K562 (cell line): ENCODE measurements around the gene FBRS. TPM values are rescaled to one million over a fixed set of nuclear protein-coding genes. Genes with fewer than 3 reads are reported as not detected.
A peak's percentile ranks its signal among the peaks of the same experiment; 100 is the strongest.

Experiments
- CBX1 ChIP-seq: sonication (generic); IDR thresholded peaks from 2 replicates; pipeline ENCODE4 v1.6.1; 2016; ENCODE audit warnings: antibody characterized with exemption, low read depth, mild to moderate bottlenecking
- CTBP1 ChIP-seq: fragments of 450-650 bp; IDR thresholded peaks from 2 replicates; pipeline ENCODE4 v1.6.1; 2016; ENCODE audit warnings: borderline replicate concordance
- E2F3 ChIP-seq: fragments of 250-450 bp; sonication (Bioruptor Pico); IDR thresholded peaks from 2 replicates; pipeline ENCODE4 v1.4.0; 2020; ENCODE audit warnings: mild to moderate bottlenecking
- ELF2 ChIP-seq: fragments of 250-450 bp; sonication (Bioruptor Pico); IDR thresholded peaks from 2 replicates; pipeline ENCODE4 v1.5.0; 2021; ENCODE audit warnings: mild to moderate bottlenecking
- EP300 ChIP-seq: IDR thresholded peaks from 2 replicates; pipeline ENCODE4 v1.6.1; 2012; ENCODE audit warnings: low read length, improper control_type of control experiment
- ESRRA ChIP-seq: fragments of 450-650 bp; IDR thresholded peaks from 2 replicates; pipeline ENCODE4 v1.6.1; 2014; ENCODE audit warnings: low read depth, mild to moderate bottlenecking, moderate library complexity, borderline replicate concordance
- FOS ChIP-seq: IDR thresholded peaks from 3 replicates; pipeline ENCODE4 v1.6.1; 2011; ENCODE audit not compliant: insufficient read length; ENCODE audit errors: extremely low read depth
- FOSL1 ChIP-seq: fragments of 200-800 bp; sonication (Bioruptor generic); conservative IDR thresholded peaks from 2 replicates; pipeline ENCODE4 v1.6.1; 2016; ENCODE audit warnings: missing genetic modification characterization, missing compliant biosample characterization
- HCFC1 ChIP-seq: IDR thresholded peaks from 2 replicates; pipeline ENCODE4 v1.6.1; 2012; ENCODE audit warnings: low read depth, low read length, improper control_type of control experiment
- HDAC1 ChIP-seq, 2 experiments: fragments of 450-650 bp; IDR thresholded peaks; 2 replicates each; pipeline ENCODE4 v1.6.1; 2016 to 2017; ENCODE audit warnings: inconsistent platforms in 1 of 2, mild to moderate bottlenecking in 1 of 2, moderate library complexity in 1 of 2
- HDAC3 ChIP-seq: fragments of 450-650 bp; IDR thresholded peaks from 2 replicates; pipeline ENCODE4 v1.6.1; 2018; ENCODE audit warnings: borderline replicate concordance, mild to moderate bottlenecking, moderate library complexity; ENCODE audit not compliant: partially characterized antibody
- HMG20B ChIP-seq: fragments of 250-450 bp; sonication (Bioruptor Pico); IDR thresholded peaks from 2 replicates; pipeline ENCODE4 v1.5.0; 2021; ENCODE audit warnings: mild to moderate bottlenecking
- KLF10 ChIP-seq: fragments of 250-450 bp; sonication (Bioruptor Pico); IDR thresholded peaks from 2 replicates; pipeline ENCODE4 v1.6.1; 2021; ENCODE audit warnings: matching md5 sums
- NR2C1 ChIP-seq, 2 experiments: fragments of 450-650 bp; IDR thresholded peaks; 2 replicates each; pipeline ENCODE4 v1.6.1; 2017; ENCODE audit warnings: mild to moderate bottlenecking in 2 of 2, antibody characterized with exemption in 1 of 2, inconsistent platforms in 1 of 2, missing compliant biosample characterization in 1 of 2, missing genetic modification characterization in 1 of 2
- RBM14 ChIP-seq: fragments of 200-400 bp; formaldehyde crosslinking; IDR thresholded peaks from 2 replicates; pipeline ENCODE4 v1.6.1; 2018; ENCODE audit warnings: low read depth, mild to moderate bottlenecking, low read length, moderate library complexity, borderline replicate concordance; ENCODE audit not compliant: insufficient read depth
- RHOXF2B ChIP-seq: fragments of 250-450 bp; sonication (Bioruptor Pico); conservative IDR thresholded peaks from 2 replicates; pipeline ENCODE4 v1.5.1; 2021
- SIN3B ChIP-seq: fragments of 450-650 bp; IDR thresholded peaks from 2 replicates; pipeline ENCODE4 v1.6.1; 2017; ENCODE audit warnings: low read depth, mild to moderate bottlenecking, moderate library complexity
- WHSC1 ChIP-seq: IDR thresholded peaks from one replicate; pipeline ENCODE4 v1.6.1; 2012; ENCODE audit warnings: low read length, control low read depth, inconsistent platforms
- ZBED1 ChIP-seq: IDR thresholded peaks from 2 replicates; pipeline ENCODE4 v1.6.1; 2014
- ZNF3 ChIP-seq: fragments of 250-450 bp; sonication (Bioruptor Pico); IDR thresholded peaks from 2 replicates; pipeline ENCODE4 v1.5.0; 2021; ENCODE audit warnings: mild to moderate bottlenecking, moderate library complexity
- ZNF431 ChIP-seq: sonication (generic); formaldehyde crosslinking; IDR thresholded peaks from 2 replicates; pipeline ENCODE4 v1.8.0; 2022; ENCODE audit warnings: mild to moderate bottlenecking, missing genetic modification reagents
- ZNF436 ChIP-seq: fragments of 250-450, 450-650 bp; sonication (Bioruptor Pico); formaldehyde crosslinking; IDR thresholded peaks from 2 replicates; pipeline ENCODE4 v1.7.0; 2020; ENCODE audit warnings: mild to moderate bottlenecking
- ZNF586 ChIP-seq: fragments of 450-650 bp; formaldehyde crosslinking; conservative IDR thresholded peaks from 2 replicates; pipeline ENCODE4 v1.4.0; 2020; ENCODE audit warnings: mild to moderate bottlenecking, moderate library complexity
- ZNF639 ChIP-seq, 2 experiments: fragments of 200-800 bp in 1 of 2; sonication (Bioruptor generic) in 1 of 2; sonication (generic) in 1 of 2; formaldehyde crosslinking in 1 of 2; IDR thresholded peaks in 1 of 2; conservative IDR thresholded peaks in 1 of 2; 2 replicates each; pipeline versions ENCODE4 v1.5.0 to v1.6.1; 2016 to 2020; ENCODE audit warnings: missing compliant biosample characterization in 1 of 2, missing genetic modification characterization in 1 of 2, missing genetic modification reagents in 1 of 2
- ZNF695 ChIP-seq: fragments of 450-650 bp; formaldehyde crosslinking; IDR thresholded peaks from 2 replicates; pipeline ENCODE4 v1.4.0; 2020; ENCODE audit warnings: mild to moderate bottlenecking, moderate library complexity
- polyA plus RNA-seq, 8 experiments: library from polyadenylated mRNA; depleted of rRNA in 4 of 8; stranded (reverse) in 5 of 8; unstranded in 3 of 8; fragments of >200 nt; fragmentation: Nextera tagmentation in 2 of 8; fragmentation: Illumina TruSeq in 1 of 8; extraction: Ambion mirVana in 2 of 8; extraction: Trizol in 1 of 8; gene quantifications; 2 replicates each; pipeline versions ENCODE4 v1.2.1 to v1.2.3, GENCODE V29; 2011 to 2014; ENCODE audit warnings: inconsistent platforms in 1 of 8, missing spikeins in 1 of 8
- total RNA-seq, 7 experiments: library from RNA; depleted of rRNA in 6 of 7; stranded (reverse); fragments of >200 nt in 6 of 7; fragmentation: Illumina TruSeq in 2 of 7; extraction: Trizol in 2 of 7; gene quantifications; 2 replicates each; pipeline versions ENCODE4 v1.2.1 to v1.2.3, GENCODE V29; 2011 to 2021; ENCODE audit warnings: low replicate concordance in 1 of 7
- TF ChIP-seq, protein P1 (sequence below): fragments of 450-650 bp; formaldehyde crosslinking; IDR thresholded peaks from 2 replicates; pipeline ENCODE4 v1.4.0; 2020; ENCODE audit warnings: mild to moderate bottlenecking, moderate library complexity

The FBRS gene
- total and polyA plus RNA-seq, 9 of the 15 experiments (the other 6 are each of a cell fraction or from before 2014, with no cell fraction given) = 0.32 to 59.5 (median 13.1) TPM

GRCh38 chr16:30609926-30610839 is 48.0 kb upstream of the FBRS start, which contains the start of gene ZNF689 (continued):
- no peak for TF ChIP-seq EP300
- no peak for TF ChIP-seq WHSC1
- 0 out of 2 replicates have a peak, but pooled peaks have one; percentile 30 for TF ChIP-seq SIN3B
- TF ChIP-seq ZNF639 (CRISPR knock-in tag; conservative IDR thresholded peaks at IDR 0.05 in 1 of 2, IDR thresholded peaks at IDR 0.05 in 1 of 2) = peak in 1 of 2 experiments; percentile 73; a peak in 1 of 4 replicates
- no peak for TF ChIP-seq ZNF695
- 0 out of 2 replicates have a peak, but pooled peaks have one; percentile 73 for TF ChIP-seq CBX1
- no peak for TF ChIP-seq ZNF3 (CRISPR knock-in tag)
- no peak for TF ChIP-seq ZBED1
- peak; percentile 100 for TF ChIP-seq FOS
- TF ChIP-seq ZNF586 (CRISPR knock-in tag) = no peak
- no peak for TF ChIP-seq HMG20B (CRISPR knock-in tag)
- TF ChIP-seq E2F3 (CRISPR knock-in tag) = 0 out of 2 replicates have a peak, but pooled peaks have one; percentile 24
- peak; percentile 7; the same call in 1 of the 2 replicates for TF ChIP-seq CTBP1
- peak; percentile 89 for TF ChIP-seq NR2C1 (IDR thresholded peaks at IDR 0.05)
- TF ChIP-seq NR2C1 (tag; IDR thresholded peaks at IDR 0.05) = peak; percentile 92
- no peak for TF ChIP-seq HDAC3
- no peak for TF ChIP-seq ZNF436 (CRISPR knock-in tag)
- no peak for TF ChIP-seq ZNF431 (CRISPR knock-in tag)
- TF ChIP-seq HCFC1 = peak; percentile 97
- peak in 1 of 2 experiments; percentile 23; a peak in 1 of 4 replicates for TF ChIP-seq HDAC1 (IDR thresholded peaks at IDR 0.05)
- TF ChIP-seq, protein P1, sequence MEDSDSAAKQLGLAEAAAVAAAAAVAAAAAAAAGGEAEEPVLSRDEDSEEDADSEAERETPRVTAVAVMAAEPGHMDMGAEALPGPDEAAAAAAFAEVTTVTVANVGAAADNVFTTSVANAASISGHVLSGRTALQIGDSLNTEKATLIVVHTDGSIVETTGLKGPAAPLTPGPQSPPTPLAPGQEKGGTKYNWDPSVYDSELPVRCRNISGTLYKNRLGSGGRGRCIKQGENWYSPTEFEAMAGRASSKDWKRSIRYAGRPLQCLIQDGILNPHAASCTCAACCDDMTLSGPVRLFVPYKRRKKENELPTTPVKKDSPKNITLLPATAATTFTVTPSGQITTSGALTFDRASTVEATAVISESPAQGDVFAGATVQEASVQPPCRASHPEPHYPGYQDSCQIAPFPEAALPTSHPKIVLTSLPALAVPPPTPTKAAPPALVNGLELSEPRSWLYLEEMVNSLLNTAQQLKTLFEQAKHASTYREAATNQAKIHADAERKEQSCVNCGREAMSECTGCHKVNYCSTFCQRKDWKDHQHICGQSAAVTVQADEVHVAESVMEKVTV (CRISPR knock-in tag) = no peak
- no peak for TF ChIP-seq RHOXF2B
- TF ChIP-seq FOSL1 = no peak; the same call in 1 of the 2 replicates
- no peak for TF ChIP-seq KLF10 (CRISPR knock-in tag)
- peak; percentile 85 for TF ChIP-seq ELF2 (CRISPR knock-in tag)
- TF ChIP-seq ESRRA = peak; percentile 33; the same call in 1 of the 2 replicates
- TF ChIP-seq RBM14 = peak; percentile 98; the same call in 1 of the 2 replicates
